NCI-H1930 (cell line): ENCODE measurements around the gene CHST6.
"Not testable (repeated sequence)": the region's sequence is repeated elsewhere in the genome, so short reads cannot be mapped to it uniquely, and the experiment has no call there.

Experiments used
- DNase-seq, 2 experiments: peaks; one replicate each; lab custom pipeline; 2025; lab: John Stamatoyannopoulos, UW

CHST6 gene

DNA sequence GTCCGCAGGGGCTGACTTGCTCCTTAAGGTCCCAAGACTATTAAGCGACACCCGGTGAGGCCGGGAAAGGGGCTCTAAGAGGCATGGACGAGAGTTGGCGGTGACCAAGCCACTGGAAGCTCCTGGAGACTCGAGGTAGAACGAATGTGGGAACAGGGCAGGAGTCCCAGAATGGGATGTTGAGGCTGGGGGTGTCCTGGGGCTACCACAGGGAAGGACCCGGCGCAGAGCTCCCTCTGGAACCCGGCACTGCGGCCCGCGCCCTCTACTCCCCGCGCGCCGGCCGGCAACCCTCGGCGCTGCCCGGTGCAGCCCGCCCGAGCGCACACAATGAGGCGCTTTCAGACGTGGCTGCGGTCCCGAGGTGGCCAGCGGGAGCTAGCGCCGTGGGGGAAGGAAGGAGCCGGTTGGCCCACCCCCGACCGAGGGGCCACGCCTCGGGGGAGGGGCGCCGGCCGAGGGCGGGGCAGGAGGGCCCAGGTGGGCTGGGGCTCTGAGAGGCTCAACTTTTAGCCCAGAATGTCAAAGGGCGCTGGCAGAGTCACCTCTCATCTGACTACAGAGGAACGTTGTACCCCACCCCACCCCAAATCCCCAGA, at the start of gene CHST6:
TSS of gene CHST6 (minus strand) at position 366 of the 599 bp plus-strand sequence. CDS start 15,613 bp downstream, outside the sequence.
- peak; percentile 3 to 7 for DNase-seq

DNA sequence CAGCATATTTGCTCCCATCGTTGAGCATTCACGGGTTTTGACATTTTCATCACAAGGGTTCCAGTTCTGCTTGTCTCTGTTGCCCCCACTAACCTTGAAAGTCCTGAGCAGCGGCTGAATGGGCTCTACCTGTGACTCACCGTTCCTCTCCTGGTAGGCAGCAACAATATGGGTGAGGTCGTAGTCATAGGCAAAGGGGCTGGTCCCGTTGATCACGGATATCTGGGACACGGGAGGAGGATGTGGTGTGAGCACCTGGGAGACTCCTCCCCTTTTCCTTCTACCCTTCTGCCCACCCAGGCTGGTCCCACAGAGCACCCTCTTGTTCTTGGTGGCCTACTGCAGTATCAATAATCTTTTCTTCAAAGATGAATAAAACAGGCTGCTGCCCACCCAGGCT, 47.2 kb upstream of the CHST6 start:
- DNase-seq, result not testable (repeated sequence)

DNA sequence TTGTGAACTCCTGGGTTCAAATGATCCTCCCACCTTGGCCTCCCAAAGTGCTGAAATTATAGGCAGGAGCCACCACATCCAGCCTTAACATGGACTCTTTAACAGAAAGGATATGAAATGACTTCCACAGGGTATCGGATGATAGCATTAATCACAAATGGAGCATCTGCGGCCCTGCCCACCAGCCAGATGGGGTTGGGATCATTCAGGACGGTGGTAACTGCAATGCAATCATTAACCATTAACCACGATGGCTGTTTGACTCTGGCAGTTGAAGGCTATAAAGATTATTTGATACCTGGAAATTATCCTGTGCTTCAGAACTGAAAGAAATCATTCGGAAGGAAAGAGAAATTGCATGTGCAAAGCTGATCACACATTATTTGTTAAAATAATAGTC, 46.0 kb upstream of the CHST6 start:
- no peak for DNase-seq

DNA sequence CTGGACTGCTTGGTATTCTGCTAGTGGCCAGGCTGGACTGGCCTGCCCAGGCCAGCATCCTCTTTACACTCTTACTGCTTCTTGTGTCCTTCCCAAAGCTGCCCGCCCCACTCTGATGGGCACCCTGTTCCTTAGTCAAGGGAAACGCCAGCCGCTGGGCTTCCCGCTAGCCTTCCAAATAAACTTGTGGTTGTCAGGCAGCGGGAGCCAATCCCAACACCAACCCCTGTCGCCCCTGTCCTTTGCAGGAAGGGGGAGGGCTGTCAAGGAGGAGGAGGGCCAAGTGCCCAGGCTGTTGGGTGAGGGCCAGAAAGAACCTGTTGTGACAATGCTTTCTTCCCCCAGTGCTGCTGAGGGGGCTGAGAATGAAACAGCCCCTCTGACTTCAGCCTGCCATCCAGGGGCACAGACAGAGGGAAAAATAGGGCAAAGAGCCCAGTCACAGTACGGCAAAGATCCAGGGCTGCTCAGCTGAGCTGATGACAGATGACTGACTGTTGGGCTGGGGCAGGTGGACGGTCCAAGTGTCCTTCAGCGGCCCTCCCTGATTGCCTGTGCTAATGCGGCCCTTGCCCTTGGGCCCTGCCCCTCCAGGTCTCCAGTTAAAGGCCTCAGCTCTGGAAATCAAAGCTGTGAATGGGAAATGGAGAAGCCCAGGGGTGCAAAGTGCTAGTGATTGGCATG, 43.8 kb upstream of the CHST6 start:
- not testable (repeated sequence) for DNase-seq

DNA sequence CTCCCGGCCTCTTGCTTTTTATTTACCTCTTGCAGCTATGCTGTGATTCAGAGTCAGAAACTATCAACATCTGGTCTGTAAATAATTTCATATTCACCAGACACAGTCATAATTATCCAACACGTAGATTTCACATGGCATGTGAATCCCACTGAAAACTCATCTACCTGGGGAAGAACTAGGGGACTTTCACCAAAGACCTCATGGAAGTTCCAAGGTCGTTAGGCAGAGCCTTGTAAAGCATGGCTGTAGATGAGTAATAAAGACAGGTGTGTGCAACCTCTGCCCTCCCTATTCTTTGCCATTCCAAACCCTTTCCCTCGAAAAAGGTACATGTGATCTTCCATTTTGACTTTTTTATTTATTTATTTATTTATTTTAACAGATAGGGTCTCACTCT, 42.5 kb upstream of the CHST6 start:
- no peak for DNase-seq

DNA sequence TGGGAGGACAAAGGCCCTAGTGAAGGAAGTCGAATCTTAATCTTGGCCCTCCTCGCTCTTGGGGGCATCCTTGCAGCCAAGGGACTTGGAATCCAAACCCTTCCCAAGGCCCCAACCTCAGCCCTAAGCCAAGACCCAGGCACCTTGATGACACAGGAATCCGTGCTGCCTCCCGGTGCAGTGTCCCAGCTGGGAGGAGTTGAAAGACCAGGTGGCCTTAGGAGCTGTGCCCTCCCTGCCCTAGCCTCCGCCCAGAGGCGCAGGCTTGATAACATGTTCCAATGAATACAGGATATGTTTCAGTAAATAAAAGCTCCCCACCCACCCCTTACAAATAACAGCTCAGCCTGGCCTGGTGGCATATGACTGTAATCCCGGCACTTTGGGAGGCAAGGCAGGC, 40.7 kb upstream of the CHST6 start, which contains the start of gene CHST5:
TSS of gene CHST5 (minus strand) at position 208 of the 400 bp plus-strand sequence. CDS start 5,724 bp downstream, outside the sequence.
- no peak for DNase-seq

DNA sequence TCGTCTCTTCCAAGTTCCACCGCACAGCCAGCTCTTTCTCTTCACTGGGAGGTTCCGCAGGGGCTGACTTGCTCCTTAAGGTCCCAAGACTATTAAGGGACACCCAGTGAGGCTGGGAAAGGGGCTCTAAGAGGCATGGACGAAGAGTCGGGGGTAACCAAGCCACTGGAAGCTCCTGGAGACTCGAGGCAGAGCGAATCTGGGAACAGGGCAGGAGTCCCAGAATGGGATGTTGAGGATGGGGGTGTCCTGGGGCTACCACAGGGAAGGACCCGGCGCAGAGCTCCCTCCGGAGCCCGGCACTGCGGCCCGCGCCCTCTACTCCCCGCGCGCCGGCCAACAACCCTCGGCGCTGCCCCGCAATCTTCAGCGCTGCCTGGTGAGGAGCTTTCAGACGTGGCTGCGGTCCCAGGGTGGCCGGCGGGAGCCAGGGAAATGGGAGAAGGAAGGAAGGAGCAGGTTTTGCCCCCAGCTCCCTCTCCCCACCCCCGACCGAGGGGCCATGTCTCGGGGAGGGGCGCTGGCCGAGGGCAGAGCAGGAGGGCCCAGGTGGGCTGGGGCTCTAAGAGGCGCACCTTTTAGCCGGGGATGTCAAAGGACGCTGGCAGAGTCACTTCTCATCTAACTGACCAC, 40.1 kb upstream of the CHST6 start:
- DNase-seq, result no peak

DNA sequence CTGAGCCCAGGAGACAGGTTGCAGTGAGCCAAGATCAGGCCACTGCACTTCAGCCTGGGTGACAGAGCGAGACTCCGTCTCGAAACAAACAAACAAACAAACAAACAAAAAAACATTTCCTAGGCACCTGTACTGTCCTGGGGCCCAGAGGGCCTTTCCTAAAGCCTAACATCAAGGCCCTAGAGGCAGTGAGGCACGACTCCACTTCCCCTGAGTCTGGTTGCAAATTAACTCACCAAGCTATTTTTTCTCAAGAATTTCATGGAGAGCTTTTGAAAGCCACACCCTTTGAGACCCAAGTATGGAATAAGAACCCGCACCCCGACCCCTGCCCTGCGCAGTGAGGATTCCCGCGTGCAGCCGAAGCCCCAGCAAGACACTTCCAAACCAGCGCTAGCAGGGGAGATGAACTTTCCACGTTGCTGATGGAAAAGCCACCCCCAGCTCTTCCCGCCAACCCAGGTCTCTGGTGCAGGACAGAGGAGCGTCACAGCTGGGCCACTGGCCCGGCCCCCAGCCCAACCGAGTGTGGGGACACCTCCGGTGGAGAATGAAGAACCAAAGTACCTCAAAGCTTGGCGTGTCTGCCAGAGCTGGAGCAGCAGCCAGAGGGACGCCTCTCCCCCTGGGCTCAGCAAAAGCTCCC, 39.4 kb upstream of the CHST6 start:
- no peak for DNase-seq

DNA sequence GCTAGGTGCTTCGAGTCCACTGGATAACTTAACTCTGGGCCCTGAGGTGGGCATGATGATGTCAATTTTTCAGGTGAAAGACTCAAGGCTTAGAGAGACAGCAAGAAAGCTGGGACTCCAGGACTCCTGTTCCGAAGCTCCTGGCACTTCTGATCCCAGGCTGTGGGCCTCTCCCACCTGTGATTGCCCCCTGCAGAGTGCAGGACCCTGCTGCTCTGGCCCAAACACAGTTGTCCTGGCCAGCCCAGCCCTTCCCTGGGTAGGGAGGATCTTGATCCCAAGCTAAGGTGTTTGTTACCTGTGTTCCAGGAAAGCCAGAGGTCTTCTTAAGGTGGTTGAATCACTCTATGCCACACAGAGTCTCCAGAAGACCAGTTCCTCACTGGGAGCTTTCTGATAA, 37.5 kb upstream of the CHST6 start:
- no peak for DNase-seq

DNA sequence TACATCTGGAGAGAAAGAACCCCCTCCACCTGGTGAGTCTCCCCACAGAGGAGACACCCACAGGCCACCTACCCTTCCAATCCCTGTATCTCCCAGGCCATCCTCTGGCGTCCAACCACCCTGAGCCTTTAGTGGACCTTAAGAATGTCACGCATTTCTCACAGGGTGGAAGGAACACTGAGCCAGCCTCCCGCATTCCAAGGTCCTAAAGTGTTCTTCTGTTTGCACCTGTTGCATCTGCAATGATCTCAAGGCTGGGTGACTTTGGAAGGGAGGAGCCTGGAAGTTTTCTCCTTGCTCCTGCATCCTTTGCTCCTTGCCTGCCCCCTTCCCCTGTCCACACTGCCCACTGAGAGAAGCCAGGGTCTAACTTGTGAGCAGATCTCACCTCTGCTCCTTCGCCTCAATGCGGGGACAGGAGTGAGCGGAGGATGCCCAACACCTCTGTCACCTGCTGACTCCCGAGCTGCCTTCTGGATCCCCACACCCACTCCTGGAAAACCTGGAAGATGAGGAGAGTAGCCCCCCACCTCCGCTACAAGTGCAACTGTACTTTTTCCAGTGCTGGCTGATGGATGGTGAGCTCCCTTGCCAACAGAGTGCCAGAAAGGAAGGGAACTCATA, 37.0 kb upstream of the CHST6 start:
- DNase-seq, result no peak

DNA sequence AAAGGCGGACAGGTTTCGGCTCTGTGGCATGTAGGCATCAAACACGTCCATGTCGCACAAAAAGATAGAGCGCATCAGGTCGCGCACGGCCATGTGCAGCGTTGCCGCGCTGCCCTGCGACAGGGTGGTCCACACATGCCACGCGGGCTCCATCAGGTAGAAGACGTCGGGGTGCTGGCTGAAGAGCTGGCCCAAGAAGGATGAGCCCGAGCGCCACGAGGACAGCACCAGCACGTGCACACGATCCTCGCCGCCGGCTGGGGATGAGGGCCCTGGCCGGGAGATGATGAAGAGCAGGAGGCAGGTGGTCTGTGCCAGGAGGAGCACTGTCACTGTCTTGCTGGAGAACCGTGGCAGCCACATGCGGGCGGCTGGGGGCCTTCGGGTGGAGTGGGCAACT, 34.7 kb upstream of the CHST6 start:
- DNase-seq, result no peak

DNA sequence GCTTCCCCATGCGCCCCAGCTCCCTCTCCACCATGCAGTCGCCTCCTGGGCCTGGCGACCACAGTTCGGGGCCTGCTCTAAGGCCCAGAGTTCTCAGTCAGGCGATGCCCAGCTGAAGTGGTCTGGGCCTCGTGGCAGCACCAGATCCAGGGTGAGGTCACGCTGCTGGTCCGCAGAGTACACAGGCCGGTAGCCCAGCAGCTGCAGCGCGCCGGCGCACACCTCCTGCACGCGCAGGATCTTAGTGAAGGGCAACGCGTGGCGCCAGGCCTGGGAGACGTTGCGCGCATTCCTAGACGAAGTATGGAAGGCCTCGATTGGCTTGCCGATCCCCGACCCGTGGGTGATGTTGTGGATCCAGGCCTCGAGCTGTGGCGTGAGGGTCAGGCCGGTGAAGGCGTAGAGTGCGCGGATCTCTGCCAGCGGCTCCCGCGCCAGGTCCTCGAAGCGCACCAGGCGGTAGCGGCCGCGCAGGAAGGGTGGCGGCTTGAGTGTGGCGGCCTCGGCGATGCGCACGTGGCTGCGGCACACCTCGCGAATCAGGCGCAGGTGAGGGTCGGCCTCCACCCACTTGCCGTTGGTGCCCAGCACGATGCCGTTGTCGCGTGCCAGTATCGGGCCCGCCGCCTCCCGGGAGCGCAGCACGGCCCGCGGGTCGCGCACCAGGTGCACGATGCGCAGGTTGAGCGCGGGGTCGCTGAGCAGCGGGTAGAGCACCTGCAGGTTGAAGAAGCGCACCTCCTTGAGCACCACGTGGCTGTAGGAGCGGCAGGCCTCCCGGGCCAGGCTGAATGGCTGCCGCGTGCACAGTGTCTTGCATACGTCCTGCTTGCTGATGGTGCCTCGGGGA, 34.0 kb upstream of the CHST6 start:
- no peak for DNase-seq

DNA sequence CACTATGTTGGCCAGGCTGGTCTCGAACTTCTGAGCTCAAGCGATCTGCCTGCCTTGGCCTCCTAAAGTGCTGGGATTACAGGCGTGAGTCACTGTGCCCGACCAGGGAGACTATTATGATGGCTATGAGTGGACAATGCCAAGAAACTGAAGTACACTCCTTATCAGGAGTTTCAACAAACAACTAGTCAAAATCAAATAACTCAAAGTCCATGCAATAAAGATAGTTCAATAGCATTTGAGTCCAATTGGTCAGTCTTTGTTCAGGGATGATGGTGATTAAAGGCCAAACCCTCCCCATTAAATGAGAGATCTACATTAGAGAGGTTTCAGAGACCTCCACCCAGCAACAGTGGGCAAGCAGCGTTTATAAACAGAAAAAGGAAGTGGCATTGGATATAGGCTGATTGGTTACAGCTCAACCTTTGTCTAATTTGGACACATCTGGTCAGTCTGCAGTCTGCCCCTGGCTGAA, 32.6 kb upstream of the CHST6 start:
- no peak for DNase-seq

DNA sequence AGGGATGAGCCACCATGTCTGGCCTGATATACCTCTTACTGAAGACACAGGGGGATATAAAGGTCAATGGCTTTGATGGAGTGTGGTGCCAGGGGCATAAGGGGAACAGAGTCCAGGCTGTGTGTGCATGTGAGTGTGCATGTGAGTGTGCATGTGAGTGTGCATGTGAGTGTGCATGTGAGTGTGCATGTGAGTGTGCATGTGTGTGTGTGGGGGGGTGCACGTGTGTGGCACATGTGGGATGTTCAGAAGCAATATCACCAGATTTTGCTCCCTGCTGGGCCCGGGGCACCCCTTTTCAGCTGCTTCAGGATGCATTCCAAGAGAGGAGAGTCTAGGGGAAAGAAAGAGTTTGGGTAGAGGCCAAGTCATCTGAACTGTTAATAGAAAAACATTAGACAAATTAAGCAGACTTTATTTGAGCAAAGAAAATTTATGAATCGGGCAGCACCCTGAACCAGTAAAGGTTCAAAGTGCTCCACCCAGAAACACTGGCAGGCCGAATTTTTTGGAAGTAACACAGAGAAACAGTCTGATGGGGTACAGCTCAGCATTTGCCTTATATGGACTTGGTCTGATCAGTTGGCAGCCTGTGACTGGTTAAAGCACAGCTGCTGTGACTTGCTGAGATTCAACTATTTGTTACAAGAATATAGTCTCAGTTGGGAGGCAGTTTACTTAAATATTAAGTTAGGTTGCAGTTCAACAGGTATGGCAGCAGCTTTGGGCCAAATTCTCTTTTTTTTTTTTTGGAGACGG, 31.0 kb upstream of the CHST6 start:
- DNase-seq, result no peak

DNA sequence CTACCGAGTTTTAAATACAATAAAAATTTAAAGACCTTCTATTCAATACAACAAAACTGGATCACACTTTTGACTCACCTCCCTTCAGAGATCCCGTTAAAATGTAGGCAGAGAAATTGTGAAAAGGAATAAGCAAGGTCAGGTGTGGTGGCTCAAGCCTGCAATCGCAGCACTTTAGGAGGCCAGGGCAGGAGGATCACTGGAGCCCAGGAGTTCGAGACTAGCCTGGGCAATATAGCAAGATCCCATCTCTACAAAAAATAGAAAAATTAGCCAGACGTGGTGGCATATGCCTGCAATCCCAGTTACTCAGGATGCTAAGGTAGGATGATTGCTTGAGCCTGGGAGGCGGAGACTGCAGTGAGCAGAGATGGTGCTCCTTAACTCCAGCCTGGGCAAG, 23.9 kb upstream of the CHST6 start:
- no peak for DNase-seq

DNA sequence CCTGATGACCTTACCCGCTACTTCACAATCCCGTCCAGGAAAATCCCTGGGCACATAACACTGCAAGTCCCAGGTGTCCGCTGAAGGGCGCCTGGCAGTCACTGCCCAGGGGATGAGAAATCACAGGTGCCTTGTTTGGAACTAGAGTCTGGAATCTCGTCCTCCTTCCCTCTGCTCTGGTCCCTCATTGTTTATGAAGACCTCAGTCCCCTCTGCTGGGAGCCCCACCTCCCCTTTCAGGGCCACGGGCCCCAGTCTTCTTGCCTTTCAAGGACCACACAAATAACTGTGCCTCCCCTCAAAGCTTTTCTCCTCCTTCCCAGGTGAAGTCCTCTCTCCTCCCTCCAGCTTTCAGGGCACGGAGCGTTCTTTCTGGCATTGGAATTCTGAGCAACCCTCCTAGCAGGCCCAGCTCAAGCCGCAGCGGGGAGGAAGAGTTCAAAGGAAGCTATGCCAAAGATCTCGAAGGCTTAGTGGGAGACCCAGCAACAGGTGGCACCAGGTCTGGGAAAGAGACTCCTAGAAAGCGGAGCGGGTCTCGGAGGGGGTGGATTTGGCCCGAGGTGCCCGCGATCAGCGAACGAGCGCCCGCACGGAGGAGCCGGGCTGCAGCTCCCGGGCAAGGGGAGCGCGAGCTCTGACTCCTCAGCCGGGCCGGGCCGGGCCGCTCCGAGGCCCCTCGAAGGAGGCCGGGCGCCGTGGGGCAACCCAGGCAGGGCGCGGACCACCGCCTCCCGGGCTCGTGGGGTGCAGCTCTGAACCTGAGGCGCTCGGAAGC, 21.1 kb upstream of the CHST6 start:
- not testable (repeated sequence) for DNase-seq

DNA sequence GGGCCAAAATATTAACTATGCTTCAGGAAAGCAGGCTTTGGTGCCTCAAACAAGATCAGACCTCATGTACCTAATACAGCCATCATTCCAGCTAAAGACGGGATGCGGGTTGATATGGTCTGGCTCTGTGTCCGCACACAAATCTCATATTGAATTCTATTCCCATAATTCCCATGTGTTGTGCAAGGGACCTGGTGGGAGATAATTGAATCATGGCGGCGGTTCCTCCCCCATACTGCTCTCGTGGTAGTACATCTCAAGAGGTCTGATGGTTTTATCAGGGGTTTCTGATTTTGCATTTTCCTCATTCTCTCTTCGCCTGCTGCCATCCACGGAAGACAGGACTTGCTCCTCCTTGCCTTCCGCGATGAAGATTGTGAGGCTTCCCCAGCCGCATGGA, 19.1 kb upstream of the CHST6 start:
- DNase-seq, result no peak

DNA sequence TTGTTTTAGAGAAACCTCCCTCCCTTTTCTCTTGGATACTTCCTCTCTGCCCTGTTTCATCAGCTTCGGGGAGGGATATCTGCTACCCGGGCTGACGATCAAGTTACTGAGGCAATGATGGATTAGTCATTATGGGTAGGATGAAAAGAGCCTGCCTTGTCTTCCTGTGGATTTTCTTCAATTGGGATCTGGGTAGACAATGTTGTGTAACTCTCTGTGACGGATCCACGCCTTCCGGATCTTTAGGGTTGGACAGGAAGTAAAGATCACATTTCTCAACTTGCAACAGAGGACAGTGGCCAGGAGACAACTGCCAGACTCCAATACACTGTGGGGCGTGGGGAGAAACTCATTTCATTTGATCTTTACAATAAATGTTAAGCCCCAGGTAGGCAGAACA, 11.3 kb upstream of the CHST6 start:
- DNase-seq, result no peak

DNA sequence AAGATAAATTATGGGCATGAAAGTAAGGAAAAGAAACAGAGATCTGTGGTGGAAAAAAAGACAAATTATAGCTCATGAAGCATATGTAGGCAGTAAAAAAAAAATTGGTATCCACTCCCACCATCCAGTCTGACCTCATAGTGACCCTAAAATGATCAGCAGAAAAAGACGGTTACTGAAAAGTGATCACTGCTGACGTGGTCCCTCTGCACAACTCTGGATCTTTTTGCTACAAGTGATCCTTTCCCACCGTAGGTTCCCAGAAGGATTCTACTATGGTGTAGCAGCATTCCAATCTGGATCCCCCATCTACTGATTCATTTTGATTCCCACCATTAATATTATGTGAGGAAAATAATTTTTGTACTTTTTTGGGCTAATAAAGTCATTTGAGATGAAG, 10.9 kb upstream of the CHST6 start:
- DNase-seq, result no peak

DNA sequence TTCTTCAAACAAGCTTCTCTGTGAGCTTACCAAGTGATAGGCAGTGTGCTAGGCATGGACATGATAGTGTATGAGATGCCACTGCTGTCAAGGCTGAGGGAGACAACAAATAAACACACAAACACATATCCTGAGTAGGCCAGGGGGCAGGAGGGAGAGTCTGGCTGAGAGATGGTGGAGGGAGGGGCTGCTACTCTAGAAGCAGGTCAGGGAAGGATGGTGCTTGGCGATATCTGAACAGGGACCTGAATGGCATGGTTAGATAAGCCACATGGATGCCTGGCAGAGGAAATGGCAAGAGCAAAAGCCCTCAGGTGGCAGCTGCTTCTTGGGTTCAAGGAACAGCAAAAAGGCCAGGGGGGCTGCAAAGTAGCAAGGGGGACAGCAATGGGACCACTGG, 8.6 kb upstream of the CHST6 start:
- no peak for DNase-seq
